Stimulated activated CD4-positive, alpha-beta T cell treated with anti-CD3 and anti-CD28 coated beads, Interleukin-12 subunit alpha, Interleukin-12 subunit beta, amount 100 ng/mL, for 24 hours (primary cell): ENCODE measurements around the gene C12orf75.

Source experiments
- DNase-seq, 2 experiments: peaks; one replicate each; pipeline ENCODE4 v3.0.0-alpha.2; 2020; ENCODE audit warnings: low read depth in 2 of 2

The C12orf75 gene

DNA sequence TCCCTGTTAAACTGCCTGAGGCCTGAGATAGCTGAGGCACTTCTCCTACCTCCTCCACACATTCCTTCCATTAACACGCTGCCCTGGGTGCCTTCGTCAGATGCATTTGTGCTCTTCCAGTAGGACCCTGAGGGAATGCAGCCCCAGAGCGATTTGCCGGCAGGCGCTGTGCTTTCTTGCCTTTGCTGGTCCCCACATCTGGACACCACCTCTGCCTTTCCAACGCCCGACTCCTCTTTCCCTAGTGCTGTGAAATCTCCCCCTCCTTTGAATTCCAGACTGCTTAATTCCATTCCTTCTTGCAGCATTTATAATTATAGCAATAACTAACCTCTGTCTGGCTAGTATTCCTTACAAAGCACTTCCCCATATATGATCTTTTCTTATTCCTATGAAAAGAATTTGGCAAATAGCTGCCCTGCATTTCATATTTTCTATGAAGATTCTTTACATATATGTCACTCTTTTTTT is 88.4 kb downstream of the C12orf75 start:
- no peak for DNase-seq

- DNase-seq, result no peak
Observed at GRCh38 chr12:105419606-105420005, 89.1 kb downstream of the C12orf75 start.

GRCh38 chr12:105420046-105420445 is 89.6 kb downstream of the C12orf75 start:
- no peak for DNase-seq

DNA sequence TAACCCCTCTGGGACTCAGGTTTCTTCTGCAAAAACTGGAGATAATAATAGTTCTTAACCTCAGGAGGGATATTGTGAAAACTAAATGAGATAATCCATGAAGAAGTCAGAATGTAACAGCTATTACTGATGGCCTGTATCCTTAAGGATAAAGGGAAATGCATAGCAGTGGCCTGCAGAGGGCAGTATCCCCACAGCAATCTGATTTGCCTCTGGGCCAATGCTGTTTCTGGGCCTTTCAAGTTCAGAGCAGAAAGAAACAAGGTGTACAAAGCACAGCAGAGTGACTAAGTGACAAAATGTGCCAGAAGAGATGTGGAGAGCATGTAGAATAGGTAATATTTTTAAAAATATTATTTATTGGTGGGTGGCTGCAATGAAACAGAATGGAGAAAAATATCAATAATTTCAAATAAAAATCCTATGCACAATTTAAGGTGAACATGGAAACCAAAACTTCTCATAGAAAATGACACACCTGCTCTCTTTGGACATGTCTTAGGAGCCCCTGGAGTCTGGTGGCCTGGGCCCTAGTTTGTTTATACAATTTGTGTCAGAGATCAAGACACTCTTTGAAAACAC is 90.3 kb downstream of the C12orf75 start:
- peak; percentile 18 to 65 for DNase-seq
